GM19193 (cell line): ENCODE measurements around the gene ROBO2.

Source experiments
- POLR2A ChIP-seq: IDR thresholded peaks from 4 replicates; pipeline ENCODE4 v1.6.1; 2011; ENCODE audit not compliant: insufficient read depth, insufficient read length; ENCODE audit errors: extremely low read depth

Gene ROBO2

GRCh38 chr3:77072232-77072631, 32.3 kb downstream of the ROBO2 start:
- no peak for TF ChIP-seq POLR2A

DNA sequence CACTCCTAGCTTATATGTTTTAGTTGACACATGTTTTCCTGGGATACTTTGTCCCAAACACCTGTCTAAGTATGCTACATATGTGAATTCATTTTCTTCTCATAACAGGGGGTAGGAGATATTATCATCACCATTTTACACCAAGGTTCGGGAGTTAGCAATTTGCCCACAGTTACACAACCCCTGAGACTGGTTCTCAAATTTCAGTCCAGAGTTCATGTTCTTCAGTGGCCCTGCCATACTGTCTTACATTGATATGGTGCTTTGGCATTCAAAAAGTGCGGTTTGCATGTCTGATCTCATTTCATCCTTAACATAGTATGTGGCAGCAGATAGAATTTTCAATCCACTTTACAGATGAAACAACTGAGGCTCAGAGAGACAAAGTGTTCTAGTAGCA, 38.4 kb downstream of the ROBO2 start:
- no peak for TF ChIP-seq POLR2A

GRCh38 chr3:77079988-77080610, 40.2 kb downstream of the ROBO2 start:
- no peak for TF ChIP-seq POLR2A

DNA sequence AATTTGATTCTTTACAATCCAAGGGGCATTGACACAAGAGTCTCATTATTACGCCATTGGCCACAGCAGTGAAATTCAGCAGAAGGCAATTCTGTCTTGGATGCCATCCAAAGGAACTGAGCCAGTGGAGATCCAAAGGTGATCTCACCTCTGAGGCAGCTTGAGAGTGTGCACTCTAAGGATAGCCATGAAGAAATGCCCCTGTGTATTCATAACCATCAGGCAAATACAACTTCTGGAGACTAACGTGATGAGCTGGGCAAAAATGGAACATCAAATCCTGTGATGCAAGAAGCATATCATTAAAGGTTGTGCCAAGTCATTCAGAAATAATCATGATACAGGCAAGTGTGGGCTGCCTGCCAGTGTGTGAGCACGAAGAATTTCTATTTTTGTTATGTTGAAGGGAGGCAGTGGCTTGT, 41.4 kb downstream of the ROBO2 start:
- TF ChIP-seq POLR2A = no peak

DNA sequence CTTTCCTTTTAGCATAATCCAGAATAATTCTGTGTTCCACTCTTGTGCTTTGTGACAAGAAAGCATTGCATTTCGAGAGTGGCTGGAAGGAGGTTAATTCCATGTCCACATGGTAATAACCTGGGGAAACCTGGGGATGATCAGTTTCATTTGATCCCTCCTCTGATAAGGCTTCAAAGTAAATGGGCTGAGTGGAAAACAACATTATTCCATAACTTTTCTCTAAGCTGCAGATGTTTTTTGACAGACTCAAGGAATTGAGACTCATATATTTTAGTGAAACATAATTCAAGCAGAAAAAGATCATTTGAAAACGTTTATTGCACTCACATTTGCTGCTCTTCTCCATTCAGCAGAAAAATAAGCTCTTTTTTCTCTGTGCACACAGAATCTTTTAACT, 44.6 kb downstream of the ROBO2 start:
- TF ChIP-seq POLR2A = no peak

- TF ChIP-seq POLR2A = no peak
Observed at GRCh38 chr3:77086408-77086807, 46.5 kb downstream of the ROBO2 start.

DNA sequence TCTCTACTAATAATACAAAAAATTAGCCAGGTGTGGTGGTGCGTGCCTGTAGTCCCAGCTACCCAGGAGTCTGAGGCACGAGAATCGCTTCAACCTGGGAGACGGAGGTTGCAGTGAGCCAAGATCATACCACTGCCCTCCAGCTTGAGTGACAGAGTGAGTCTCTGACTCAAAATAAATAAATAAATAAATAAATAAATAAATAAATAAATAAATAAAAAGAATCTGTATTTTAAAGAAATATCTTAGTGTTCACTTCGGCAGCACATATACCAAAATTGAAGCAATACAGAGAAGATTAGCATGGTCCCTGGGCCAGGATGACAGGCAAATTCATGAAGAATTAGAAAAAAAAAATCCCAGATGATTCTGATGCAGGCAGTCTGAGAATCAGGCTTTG, 51.9 kb downstream of the ROBO2 start:
- no peak for TF ChIP-seq POLR2A

DNA sequence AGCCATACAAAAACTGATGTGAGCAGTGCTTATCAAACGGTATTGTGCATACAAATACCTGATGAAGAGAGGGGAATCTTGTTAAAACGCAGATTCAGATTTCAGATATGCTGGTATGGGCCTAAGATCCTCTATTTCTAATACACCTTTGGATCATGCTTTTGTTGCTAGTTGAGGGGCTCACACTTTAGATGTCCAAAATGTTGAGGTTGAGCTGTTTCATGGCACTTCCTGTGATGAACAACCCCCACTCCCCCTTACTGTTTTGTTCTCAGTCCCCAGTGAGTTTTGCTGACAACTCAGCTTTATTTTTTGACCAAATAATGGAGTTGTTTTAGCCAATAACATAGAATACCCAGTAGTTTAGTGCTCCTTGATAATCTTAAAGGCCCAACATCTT, 53.2 kb downstream of the ROBO2 start:
- TF ChIP-seq POLR2A = no peak

- no peak for TF ChIP-seq POLR2A
Observed at GRCh38 chr3:77096145-77096544, 56.2 kb downstream of the ROBO2 start.

GRCh38 chr3:77096966-77097890, 57.3 kb downstream of the ROBO2 start:
- no peak for TF ChIP-seq POLR2A

GRCh38 chr3:77102951-77103769, 63.3 kb downstream of the ROBO2 start:
- no peak for TF ChIP-seq POLR2A

- no peak for TF ChIP-seq POLR2A
Observed at GRCh38 chr3:77122652-77123051, 82.8 kb downstream of the ROBO2 start.

DNA sequence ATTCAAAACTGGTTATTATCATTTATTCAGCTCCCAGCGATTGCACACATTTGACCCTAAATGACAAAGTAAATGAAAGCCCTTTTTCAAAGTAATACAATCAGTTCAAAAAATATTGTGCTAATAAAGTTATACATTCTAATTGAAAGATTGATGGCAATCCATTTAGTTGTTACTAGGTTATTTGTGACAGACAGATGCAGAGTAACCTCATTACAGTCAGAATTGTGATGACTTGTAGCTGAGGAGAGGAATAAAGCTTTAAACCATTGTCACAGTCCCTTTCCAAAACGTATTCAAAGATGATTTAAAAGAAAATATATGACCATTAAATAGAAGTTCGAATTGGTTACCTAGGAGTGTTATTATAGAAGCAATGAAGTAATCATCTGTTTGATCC, 86.1 kb downstream of the ROBO2 start:
- TF ChIP-seq POLR2A = no peak

- no peak for TF ChIP-seq POLR2A
Observed at GRCh38 chr3:77134769-77135168, 94.9 kb downstream of the ROBO2 start.

DNA sequence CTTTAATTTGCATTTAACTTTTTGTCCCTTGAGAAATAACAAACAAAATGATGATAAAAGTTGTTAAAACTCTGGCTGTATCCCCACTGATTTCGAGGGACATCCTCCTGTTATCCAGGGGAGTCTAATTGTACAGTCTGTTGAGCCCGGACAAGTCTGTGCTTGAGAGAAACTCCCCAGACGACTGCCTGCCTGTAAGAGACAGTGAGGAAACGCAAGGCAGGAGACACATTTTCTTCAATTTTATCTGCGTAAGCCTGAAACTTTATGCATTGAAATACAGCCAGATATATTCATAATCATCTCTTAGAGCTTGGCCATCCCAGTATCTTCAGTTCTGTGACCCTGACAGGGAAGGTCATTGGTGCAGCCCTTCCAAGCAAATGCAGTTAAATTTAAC, 97.7 kb downstream of the ROBO2 start:
- no peak for TF ChIP-seq POLR2A
